ENCODE measurements around the gene RPS6KL1.

RPS6KL1 gene

DNA sequence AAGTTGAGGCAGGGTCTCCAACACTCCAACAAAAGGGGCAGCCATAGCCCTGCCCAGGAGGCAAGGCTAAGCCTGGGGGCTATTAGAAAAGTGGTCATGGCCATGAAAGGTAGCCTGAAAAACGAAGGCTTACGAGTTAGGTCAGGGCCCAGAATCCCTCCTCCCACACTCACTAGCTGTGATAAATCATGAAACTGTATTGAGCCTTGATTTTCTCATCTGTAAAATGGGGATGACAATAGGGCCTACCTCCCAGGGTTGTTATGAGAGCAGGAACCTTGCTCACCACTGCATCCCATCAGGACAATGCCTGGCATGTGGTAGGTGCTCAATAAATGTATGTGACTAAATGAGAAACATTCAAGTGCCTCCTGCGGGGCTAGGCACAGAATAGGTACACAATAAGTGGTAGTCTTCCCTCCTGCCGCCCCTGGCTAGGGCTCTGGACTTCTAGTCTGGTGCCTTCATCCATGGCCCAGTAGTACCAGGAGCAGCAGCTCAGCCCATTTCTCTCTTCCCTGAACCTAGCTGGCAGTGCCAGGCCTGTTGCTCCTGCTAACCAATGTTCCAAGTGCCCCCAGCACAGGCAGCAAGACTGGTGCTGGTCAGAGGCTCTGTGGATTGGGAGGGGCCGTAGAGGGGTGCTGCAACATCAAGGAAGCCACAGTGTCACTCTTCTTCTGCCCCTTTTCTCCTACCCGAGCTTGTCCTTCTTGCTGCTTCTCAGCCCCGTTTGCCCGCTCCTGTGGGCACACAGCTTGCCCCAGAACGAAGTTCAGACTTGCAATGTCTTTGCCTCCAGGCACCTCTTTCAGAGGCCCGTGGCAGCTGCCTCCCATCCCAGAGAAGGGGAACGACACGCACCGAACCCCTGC is 24.5 kb upstream of the RPS6KL1 start:
- TF ChIP-seq CSDC2 (CRISPR knock-in tag; IDR thresholded peaks at IDR 0.05) (no peak), ZNF565 (CRISPR knock-in tag; conservative IDR thresholded peaks at IDR 0.05; ENCODE audit: low read depth) (no peak)
- TF ChIP-seq, protein P1, sequence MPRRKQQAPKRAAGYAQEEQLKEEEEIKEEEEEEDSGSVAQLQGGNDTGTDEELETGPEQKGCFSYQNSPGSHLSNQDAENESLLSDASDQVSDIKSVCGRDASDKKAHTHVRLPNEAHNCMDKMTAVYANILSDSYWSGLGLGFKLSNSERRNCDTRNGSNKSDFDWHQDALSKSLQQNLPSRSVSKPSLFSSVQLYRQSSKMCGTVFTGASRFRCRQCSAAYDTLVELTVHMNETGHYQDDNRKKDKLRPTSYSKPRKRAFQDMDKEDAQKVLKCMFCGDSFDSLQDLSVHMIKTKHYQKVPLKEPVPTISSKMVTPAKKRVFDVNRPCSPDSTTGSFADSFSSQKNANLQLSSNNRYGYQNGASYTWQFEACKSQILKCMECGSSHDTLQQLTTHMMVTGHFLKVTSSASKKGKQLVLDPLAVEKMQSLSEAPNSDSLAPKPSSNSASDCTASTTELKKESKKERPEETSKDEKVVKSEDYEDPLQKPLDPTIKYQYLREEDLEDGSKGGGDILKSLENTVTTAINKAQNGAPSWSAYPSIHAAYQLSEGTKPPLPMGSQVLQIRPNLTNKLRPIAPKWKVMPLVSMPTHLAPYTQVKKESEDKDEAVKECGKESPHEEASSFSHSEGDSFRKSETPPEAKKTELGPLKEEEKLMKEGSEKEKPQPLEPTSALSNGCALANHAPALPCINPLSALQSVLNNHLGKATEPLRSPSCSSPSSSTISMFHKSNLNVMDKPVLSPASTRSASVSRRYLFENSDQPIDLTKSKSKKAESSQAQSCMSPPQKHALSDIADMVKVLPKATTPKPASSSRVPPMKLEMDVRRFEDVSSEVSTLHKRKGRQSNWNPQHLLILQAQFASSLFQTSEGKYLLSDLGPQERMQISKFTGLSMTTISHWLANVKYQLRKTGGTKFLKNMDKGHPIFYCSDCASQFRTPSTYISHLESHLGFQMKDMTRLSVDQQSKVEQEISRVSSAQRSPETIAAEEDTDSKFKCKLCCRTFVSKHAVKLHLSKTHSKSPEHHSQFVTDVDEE (CRISPR knock-in tag; IDR thresholded peaks at IDR 0.05), result no peak
- TF ChIP-seq, protein P2, sequence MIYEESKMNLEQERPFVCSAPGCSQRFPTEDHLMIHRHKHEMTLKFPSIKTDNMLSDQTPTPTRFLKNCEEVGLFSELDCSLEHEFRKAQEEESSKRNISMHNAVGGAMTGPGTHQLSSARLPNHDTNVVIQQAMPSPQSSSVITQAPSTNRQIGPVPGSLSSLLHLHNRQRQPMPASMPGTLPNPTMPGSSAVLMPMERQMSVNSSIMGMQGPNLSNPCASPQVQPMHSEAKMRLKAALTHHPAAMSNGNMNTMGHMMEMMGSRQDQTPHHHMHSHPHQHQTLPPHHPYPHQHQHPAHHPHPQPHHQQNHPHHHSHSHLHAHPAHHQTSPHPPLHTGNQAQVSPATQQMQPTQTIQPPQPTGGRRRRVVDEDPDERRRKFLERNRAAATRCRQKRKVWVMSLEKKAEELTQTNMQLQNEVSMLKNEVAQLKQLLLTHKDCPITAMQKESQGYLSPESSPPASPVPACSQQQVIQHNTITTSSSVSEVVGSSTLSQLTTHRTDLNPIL (CRISPR knock-in tag; IDR thresholded peaks at IDR 0.05; ENCODE audit: low read depth), result no peak
- no peak for ATAC-seq

DNA sequence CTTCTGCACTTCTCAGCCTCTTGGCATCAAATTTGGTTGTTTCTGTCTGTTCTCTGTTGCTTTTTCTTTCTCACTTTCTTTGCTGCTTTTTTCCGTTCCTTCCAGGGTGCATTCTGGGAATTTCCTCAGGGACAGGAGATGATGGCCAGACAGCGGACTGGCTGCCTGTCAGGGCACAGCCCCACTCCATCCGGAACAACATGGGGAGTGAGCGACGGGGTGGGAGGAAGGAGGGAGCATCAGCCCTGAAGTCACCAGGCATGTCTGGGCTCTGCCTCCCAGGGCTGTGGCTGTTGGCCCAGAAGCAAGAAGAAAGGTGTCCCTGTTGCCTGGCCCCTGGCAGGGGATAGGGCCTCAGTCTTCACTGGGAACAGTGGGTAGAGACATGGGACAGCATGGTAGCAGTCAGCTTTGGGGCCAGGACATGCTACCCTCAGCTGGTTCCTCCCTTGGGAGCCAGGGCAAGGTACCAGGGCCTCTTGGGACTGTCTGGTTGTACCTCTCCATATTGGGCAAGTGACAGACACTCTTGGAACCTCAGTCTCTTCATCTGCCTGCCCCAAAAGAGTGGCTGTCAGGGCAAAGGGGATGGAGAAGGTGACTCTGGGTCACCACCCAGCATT is 23.7 kb upstream of the RPS6KL1 start:
- TF ChIP-seq, protein P3, sequence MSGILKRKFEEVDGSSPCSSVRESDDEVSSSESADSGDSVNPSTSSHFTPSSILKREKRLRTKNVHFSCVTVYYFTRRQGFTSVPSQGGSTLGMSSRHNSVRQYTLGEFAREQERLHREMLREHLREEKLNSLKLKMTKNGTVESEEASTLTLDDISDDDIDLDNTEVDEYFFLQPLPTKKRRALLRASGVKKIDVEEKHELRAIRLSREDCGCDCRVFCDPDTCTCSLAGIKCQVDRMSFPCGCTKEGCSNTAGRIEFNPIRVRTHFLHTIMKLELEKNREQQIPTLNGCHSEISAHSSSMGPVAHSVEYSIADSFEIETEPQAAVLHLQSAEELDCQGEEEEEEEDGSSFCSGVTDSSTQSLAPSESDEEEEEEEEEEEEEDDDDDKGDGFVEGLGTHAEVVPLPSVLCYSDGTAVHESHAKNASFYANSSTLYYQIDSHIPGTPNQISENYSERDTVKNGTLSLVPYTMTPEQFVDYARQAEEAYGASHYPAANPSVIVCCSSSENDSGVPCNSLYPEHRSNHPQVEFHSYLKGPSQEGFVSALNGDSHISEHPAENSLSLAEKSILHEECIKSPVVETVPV (CRISPR knock-in tag; IDR thresholded peaks at IDR 0.05), result no peak
- no peak for TF ChIP-seq ZFP3 (CRISPR knock-in tag; IDR thresholded peaks at IDR 0.05)
- TF ChIP-seq RARB (CRISPR knock-in tag; IDR thresholded peaks at IDR 0.05), result no peak
- TF ChIP-seq ESRRG (CRISPR knock-in tag; IDR thresholded peaks at IDR 0.05), result no peak
- TF ChIP-seq, protein P2 (CRISPR knock-in tag; IDR thresholded peaks at IDR 0.05; ENCODE audit: low read depth), result no peak
- TF ChIP-seq ZFP30 (CRISPR knock-in tag; IDR thresholded peaks at IDR 0.05), result no peak
- ATAC-seq, result peak; percentile 38

DNA sequence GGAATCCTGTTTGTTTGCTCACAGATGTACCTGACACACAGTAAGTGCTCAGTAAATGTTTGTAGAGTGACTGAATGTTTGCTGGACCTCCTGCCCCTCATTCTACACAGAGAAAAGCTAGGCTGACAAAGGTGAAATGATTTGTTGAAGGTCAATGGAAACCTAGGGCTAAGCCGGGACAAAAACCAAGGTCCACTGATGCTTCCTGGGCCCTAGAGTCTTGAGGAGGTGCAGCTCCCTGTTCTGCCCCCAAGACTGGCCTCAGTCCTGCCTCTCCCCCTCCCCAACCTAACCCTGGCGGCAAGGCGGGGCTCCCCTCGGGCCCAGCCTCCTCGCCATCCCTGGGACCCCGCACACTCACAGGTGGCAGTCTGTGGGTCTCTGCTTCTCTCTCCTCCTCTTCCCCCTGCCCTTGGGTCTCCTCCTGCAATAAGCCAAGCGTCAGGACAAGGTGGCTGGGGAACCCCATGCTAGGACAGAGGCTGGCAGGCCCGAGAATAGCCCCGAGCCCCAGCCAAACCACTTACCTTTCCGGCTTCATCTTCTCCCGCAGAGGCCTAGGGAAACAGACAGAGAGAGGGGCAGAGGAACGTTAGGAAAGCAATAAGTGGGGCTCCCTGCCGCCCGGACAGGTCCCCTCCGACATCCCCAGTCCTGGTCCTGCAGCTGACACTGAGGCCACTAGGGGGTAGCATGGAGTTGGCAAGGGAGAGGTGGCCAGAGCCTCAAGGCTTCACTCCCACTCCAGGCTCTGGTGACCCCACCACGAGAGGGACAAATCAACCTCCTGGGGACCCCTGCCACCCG is 23.0 kb upstream of the RPS6KL1 start:
- TF ChIP-seq GLIS3 (CRISPR knock-in tag; IDR thresholded peaks at IDR 0.05) (0 out of 2 replicates have a peak, but pooled peaks have one; percentile 77), RARB (CRISPR knock-in tag; IDR thresholded peaks at IDR 0.05) (no peak), TCF4 (CRISPR knock-in tag; IDR thresholded peaks at IDR 0.05; ENCODE audit: borderline replicate concordance) (no peak), ZNF565 (CRISPR knock-in tag; conservative IDR thresholded peaks at IDR 0.05; ENCODE audit: low read depth) (no peak), OSR1 (CRISPR knock-in tag; IDR thresholded peaks at IDR 0.05) (no peak), SNAI2 (CRISPR knock-in tag; IDR thresholded peaks at IDR 0.05) (no peak)
- TF ChIP-seq, protein P1 (CRISPR knock-in tag; IDR thresholded peaks at IDR 0.05), result no peak
- TF ChIP-seq, protein P4, sequence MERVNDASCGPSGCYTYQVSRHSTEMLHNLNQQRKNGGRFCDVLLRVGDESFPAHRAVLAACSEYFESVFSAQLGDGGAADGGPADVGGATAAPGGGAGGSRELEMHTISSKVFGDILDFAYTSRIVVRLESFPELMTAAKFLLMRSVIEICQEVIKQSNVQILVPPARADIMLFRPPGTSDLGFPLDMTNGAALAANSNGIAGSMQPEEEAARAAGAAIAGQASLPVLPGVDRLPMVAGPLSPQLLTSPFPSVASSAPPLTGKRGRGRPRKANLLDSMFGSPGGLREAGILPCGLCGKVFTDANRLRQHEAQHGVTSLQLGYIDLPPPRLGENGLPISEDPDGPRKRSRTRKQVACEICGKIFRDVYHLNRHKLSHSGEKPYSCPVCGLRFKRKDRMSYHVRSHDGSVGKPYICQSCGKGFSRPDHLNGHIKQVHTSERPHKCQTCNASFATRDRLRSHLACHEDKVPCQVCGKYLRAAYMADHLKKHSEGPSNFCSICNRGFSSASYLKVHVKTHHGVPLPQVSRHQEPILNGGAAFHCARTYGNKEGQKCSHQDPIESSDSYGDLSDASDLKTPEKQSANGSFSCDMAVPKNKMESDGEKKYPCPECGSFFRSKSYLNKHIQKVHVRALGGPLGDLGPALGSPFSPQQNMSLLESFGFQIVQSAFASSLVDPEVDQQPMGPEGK (CRISPR knock-in tag; IDR thresholded peaks at IDR 0.05; ENCODE audit: borderline replicate concordance), result peak; percentile 70
- TF ChIP-seq, protein P5, sequence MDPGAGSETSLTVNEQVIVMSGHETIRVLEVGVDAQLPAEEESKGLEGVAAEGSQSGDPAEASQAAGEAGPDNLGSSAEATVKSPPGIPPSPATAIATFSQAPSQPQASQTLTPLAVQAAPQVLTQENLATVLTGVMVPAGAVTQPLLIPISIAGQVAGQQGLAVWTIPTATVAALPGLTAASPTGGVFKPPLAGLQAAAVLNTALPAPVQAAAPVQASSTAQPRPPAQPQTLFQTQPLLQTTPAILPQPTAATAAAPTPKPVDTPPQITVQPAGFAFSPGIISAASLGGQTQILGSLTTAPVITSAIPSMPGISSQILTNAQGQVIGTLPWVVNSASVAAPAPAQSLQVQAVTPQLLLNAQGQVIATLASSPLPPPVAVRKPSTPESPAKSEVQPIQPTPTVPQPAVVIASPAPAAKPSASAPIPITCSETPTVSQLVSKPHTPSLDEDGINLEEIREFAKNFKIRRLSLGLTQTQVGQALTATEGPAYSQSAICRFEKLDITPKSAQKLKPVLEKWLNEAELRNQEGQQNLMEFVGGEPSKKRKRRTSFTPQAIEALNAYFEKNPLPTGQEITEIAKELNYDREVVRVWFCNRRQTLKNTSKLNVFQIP (CRISPR knock-in tag; IDR thresholded peaks at IDR 0.05; ENCODE audit: borderline replicate concordance, low read depth), result no peak
- ATAC-seq, result peak; percentile 96

Data from SK-N-SH treated with all-trans-retinoic acid at 6 μM for 48 hours (cell line).